ENCODE measurements around the gene ZPBP2.

DNA sequence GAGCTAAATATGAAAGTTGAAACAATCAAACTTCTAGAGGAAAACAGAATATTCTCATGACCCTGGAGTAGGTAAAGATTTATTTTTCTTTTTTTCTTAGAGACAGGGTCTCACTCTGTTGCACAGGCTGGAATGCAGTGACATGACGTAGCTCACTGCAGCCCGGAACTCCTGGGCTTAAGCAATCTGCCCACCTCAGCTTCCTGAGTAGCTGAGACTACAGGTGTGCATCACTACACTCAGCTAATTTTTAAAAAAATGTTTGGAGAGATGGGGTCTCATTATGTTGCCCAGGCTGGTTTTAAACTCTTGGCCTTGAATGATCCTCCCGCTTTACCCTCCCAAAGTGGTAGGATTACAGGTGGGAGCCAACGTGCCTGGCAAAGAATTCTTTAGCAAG lies 19.4 kb upstream of the ZPBP2 start:
- TF ChIP-seq, protein P1, sequence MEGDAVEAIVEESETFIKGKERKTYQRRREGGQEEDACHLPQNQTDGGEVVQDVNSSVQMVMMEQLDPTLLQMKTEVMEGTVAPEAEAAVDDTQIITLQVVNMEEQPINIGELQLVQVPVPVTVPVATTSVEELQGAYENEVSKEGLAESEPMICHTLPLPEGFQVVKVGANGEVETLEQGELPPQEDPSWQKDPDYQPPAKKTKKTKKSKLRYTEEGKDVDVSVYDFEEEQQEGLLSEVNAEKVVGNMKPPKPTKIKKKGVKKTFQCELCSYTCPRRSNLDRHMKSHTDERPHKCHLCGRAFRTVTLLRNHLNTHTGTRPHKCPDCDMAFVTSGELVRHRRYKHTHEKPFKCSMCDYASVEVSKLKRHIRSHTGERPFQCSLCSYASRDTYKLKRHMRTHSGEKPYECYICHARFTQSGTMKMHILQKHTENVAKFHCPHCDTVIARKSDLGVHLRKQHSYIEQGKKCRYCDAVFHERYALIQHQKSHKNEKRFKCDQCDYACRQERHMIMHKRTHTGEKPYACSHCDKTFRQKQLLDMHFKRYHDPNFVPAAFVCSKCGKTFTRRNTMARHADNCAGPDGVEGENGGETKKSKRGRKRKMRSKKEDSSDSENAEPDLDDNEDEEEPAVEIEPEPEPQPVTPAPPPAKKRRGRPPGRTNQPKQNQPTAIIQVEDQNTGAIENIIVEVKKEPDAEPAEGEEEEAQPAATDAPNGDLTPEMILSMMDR (conservative IDR thresholded peaks at IDR 0.05 in 1 of 2, IDR thresholded peaks at IDR 0.05 in 1 of 2; ENCODE audit: low read depth in 1 of 2, low read length in 2 of 2) = no peak
- TF ChIP-seq EZH2 (IDR thresholded peaks at IDR 0.05; ENCODE audit: low read length, missing control alignments) = no peak

Measured in fibroblast of lung (primary cell).